ENCODE measurements around the gene BRD1.

The BRD1 gene

GRCh38 chr22:49726701-49727101 is 101.0 kb downstream of the BRD1 start:
- DNase-seq (ENCODE audit: low read depth): no peak

- DNase-seq (ENCODE audit: low read depth): no peak
Measured at GRCh38 chr22:49726022-49726681, 101.5 kb downstream of the BRD1 start.

- DNase-seq (ENCODE audit: low read depth): no peak
Measured at GRCh38 chr22:49725516-49725915, 102.2 kb downstream of the BRD1 start.

GRCh38 chr22:49724893-49725489 is 102.7 kb downstream of the BRD1 start:
- peak; percentile 58 for DNase-seq (ENCODE audit: low read depth)

GRCh38 chr22:49724030-49724892 is 103.4 kb downstream of the BRD1 start:
- DNase-seq (ENCODE audit: low read depth): no peak

GRCh38 chr22:49723478-49724029 is 104.1 kb downstream of the BRD1 start:
- no peak for DNase-seq (ENCODE audit: low read depth)
